ENCODE data around the gene ZSCAN31. TPM values are rescaled to one million over a fixed set of nuclear protein-coding genes. Genes with fewer than 3 reads are reported as not detected.

The ZSCAN31 gene
- total RNA-seq: 2.1 and 2.9 TPM in 2 replicates

DNA sequence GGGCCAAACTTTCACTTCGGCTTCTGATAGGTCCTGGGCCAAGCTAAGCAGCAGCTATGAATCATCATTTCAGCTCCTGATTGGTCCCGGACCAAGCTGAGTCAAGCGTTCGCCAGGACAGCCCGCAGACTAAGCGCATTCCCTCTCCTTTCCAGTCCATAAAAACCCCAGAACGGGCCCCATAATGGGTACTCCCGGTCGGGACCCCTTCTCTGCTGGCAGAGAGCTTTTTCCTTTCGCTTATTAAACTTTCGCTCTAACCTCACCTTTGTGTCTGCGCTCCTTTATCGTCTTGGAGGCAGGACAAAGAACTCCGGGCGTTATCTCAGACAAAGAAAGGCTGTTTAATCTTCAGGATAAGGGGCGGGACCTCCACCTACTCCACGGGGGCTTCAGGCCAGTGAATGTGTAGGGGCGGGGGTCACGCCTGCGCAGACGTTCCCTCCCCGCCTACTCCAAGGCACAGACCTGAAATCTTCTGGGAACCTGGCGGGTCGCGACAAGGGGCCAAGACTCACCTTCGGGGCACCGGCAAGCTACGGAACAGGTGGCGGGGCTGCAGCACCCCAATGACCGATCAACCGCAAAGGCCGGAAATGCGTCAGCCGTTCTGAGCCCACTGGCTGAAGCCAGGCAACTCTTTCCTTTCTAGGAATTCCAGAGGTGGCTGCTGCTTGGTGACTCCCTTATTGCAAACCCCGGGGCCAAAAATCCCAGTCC lies at the start of gene ZSCAN31:
TSS of gene ZSCAN31 (minus strand) at position 585 of the 720 bp plus-strand sequence. CDS start 6,465 bp downstream, outside the sequence.

DNA sequence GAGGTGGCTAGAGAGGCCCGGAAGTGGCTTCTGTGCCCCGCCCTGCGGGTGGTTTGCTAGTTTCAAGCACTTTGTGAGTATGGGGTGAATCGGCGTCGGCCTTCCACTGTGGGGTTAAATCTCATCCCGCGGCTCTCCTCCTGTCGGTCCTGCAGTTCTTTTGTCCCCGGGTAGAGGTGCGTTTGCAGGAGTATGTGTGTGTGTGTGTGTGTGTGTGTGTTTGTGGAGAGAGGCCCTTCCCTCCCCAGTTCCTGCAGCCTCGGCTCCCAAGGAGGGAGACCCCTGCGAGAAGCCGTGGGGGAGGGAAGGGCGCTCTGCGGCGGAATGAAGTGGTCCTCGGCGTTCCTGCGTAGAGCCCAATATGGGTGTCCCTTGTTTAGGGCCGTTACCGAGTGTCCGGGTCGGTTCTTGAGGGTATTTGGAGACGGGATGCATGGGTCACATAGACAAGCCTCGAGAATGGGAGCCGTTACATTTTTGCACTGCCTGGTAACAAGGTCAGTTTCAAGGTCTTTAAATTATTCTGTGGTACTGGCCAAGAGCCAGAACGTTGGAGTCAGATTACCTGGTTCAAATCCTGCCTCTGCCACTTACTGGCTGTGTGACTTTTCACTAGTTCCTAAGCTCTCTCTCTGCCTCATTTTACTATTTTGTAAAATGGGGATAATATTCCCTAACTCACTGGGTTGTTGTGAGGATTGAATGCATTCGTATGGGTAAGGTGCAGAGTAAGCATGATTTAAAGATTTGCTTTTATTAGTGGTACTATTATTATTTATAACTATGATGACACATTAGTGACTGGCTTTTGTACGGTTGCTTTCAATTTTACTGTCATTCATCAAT lies 14.2 kb upstream of the ZSCAN31 start, which contains the start of gene ZKSCAN3:
TSS of gene ZKSCAN3 (plus strand) at position 56 of the 846 bp plus-strand sequence. CDS start 9,640 bp downstream, outside the sequence.

DNA sequence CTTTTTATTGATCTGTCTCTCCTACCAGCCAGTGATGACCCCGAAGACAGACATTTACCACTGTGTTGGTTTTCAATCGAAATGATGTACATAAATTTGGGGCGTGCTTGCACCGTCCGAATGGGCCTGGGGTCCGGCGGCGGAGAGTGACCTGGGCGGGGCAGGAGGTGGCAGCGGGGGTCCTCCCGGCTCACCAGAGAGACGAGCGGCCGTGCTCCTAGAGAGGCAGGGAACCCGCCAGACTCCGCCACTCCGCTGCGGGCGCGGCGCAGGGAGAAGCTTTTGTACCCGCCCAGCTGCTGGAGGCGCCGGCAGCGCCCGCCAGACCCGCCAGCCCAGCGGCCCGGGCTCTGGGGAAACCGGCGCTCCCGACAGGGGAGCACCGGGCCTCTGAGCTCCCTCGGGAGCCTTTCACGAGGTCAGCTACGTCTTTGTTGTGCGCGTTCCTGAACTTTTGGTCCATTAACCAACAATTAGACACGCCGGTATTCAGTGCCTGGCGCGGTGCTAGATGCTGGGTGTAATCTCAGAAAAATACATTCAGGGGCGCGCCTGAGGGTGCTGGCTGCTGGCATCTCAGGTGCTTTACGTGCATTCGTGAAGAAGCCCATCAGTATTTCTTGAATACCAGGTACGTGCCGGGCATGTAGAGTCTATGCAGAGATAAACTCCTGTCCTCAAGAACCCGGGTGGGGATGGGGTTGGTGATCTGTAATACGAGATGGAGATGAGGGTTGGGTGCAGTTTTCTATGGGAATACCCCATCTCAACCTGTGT lies 54.5 kb downstream of the ZSCAN31 start, which contains the start of gene PGBD1:
TSS of gene PGBD1 (plus strand) at position 285 of the 777 bp plus-strand sequence. CDS start 2,242 bp downstream, outside the sequence.

Other genes with a start within 250 kb of the ZSCAN31 start
- 2.4 and 3.5 TPM in 2 replicates for gene ZSCAN16, start 211.5 kb downstream of the ZSCAN31 start, total RNA-seq
- gene ZKSCAN8, start 194.3 kb downstream of the ZSCAN31 start, total RNA-seq: 4.6 and 12.3 TPM in 2 replicates
- gene ZSCAN9, start 110.9 kb downstream of the ZSCAN31 start, total RNA-seq: 8.1 and 11.8 TPM in 2 replicates
- 1.6 and 5.2 TPM in 2 replicates for gene ZKSCAN4, start 83.9 kb downstream of the ZSCAN31 start, total RNA-seq
- 0.16 and 0.63 TPM in 2 replicates for gene NKAPL, start 76.9 kb downstream of the ZSCAN31 start, total RNA-seq
- 9.8 and 10.8 TPM in 2 replicates for gene ZSCAN26, start 69.0 kb downstream of the ZSCAN31 start, total RNA-seq
- 2.5 and 4.9 TPM in 2 replicates for gene PGBD1, start 54.6 kb downstream of the ZSCAN31 start, total RNA-seq
- 2.1 and 3.2 TPM in 2 replicates for gene ZKSCAN3, start 13.8 kb upstream of the ZSCAN31 start, total RNA-seq
- gene ZSCAN12, start 63.6 kb upstream of the ZSCAN31 start, total RNA-seq: 3.3 and 3.5 TPM in 2 replicates
- 0.65 and 7.4 TPM in 2 replicates for gene ZSCAN23, start 107.3 kb upstream of the ZSCAN31 start, total RNA-seq
- not detected in 2 replicates for gene GPX6, start 179.6 kb upstream of the ZSCAN31 start, total RNA-seq
- not detected in 2 replicates for gene GPX5, start 189.7 kb upstream of the ZSCAN31 start, total RNA-seq

Measured in mesangial cell (primary cell).